Adrenal gland (tissue), 12 donors: ENCODE results near the gene MAN1C1. TPM values are rescaled to one million over a fixed set of nuclear protein-coding genes. Genes with fewer than 3 reads are reported as not detected.
A peak's percentile ranks its signal among the peaks of the same experiment; 100 is the strongest.
"Not testable (repeated sequence)": the region's sequence is repeated elsewhere in the genome, so short reads cannot be mapped to it uniquely, and the experiment has no call there.

Experiments used
- DNase-seq, 7 donors: peaks; one replicate each; pipeline ENCODE4 v3.0.0-alpha.2; 2019 to 2020
- H3K27ac ChIP-seq, 5 donors: fragments of 200-600 bp; sonication (generic) in 4 of 5; 1 replicate in 3 of 5; 2 replicates in 2 of 5; pipeline versions ENCODE4 v1.5.1 to v1.8.0; 2016 to 2020; ENCODE audit warnings: mild to moderate bottlenecking in 1 of 5
- H3K27me3 ChIP-seq: fragments of 200-600 bp; 2 replicates; pipeline ENCODE4 v1.8.0; 2021
- H3K36me3 ChIP-seq, 2 donors: fragments of 200-600 bp; replicated peaks in 1 of 2; 1 replicate in 1 of 2; 2 replicates in 1 of 2; pipeline versions ENCODE4 v1.5.1 to v1.8.0; 2018 to 2022
- H3K4me1 ChIP-seq, 2 donors: fragments of 200-600 bp; replicated peaks in 1 of 2; 1 replicate in 1 of 2; 2 replicates in 1 of 2; pipeline versions ENCODE4 v1.5.1 to v1.8.0; 2018 to 2021
- H3K4me3 ChIP-seq, 4 donors: fragments of 200-600 bp; sonication (generic) in 3 of 4; one replicate each; pipeline ENCODE4 v1.5.1; 2016 to 2018
- H3K9me3 ChIP-seq, 3 donors: fragments of 200-600 bp; sonication (generic) in 1 of 3; replicated peaks in 1 of 3; 1 replicate in 2 of 3; 2 replicates in 1 of 3; pipeline versions ENCODE4 v1.5.1 to v1.8.0; 2016 to 2021
- POLR2A ChIP-seq, 2 donors: fragments of 450-650 bp; IDR thresholded peaks; one replicate each; pipeline ENCODE4 v1.6.1; 2017; ENCODE audit warnings: antibody characterized with exemption in 2 of 2, mild to moderate bottlenecking in 2 of 2, moderate library complexity in 1 of 2
- WGBS, 4 donors: extraction: QIAGEN DNeasy Blood & Tissue Kit in 2 of 4; methylation state at CpG; one replicate each; pipeline versions ENCODE4 v1.1.5 to v1.1.7; 2013 to 2017; 5-methylcytosine and 5-hydroxymethylcytosine counted together
- intact Hi-C, 2 donors: fragments of 100-400 bp; cut with DNase I; formaldehyde crosslinking; loops; one replicate each; pipeline versions ENCODE4 v1.14.1 to v1.15.0; 2022 to 2023
- polyA plus RNA-seq, 3 donors: library from polyadenylated mRNA; stranded (reverse); fragments of 200-250 nt in 2 of 3; fragments of 350-450 nt in 1 of 3; fragmentation: Illumina TruSeq in 1 of 3; extraction: RNeasy Lipid Tissue Mini Kit (QIAGEN cat#74804) in 1 of 3; gene quantifications; one replicate each; pipeline ENCODE4 v1.2.3, GENCODE V29; 2013 to 2014
- total RNA-seq, 9 donors: library from RNA; depleted of rRNA in 4 of 9; stranded (reverse); fragments of >200 nt in 4 of 9; fragments of 120-200 nt in 1 of 9; fragmentation: NEBNext Ultra II Directional in 1 of 9; extraction: Animal tissue kit (Norgen Biotek cat#: 25700) in 1 of 9; gene quantifications; one replicate each; pipeline versions ENCODE4 v1.1.0 to v1.2.4, GENCODE V29; 2013 to 2023
- TF ChIP-seq, protein P1 (sequence below), 6 experiments: fragments of 450-650 bp in 4 of 6; fragments of 200-600 bp in 2 of 6; sonication (generic) in 1 of 6; IDR thresholded peaks; 1 replicate in 5 of 6; 2 replicates in 1 of 6; pipeline versions ENCODE4 v1.5.1 to v1.8.0; 2016 to 2021; ENCODE audit warnings: antibody characterized with exemption in 6 of 6, mild to moderate bottlenecking in 2 of 6, moderate library complexity in 1 of 6
- donor health status: healthy with polysubstance abuse.
- donor health status: Bipolar disorder and iron deficiency.
- donor health status: DM: yes; HTN: yes; CAD: no.
- donor health status: DM: no; HTN: no; CAD: no.
- donor health status: DM: no; HTN: no; CAD: no.
- donor health status: DM: yes; HTN: yes; CAD: no.

MAN1C1 gene
- total and polyA plus RNA-seq, 12 donors, result 2.7 to 58.7 (median 27.7) TPM

GRCh38 chr1:25698252-25698651 lies 81.7 kb downstream of the MAN1C1 start:
- Histone ChIP-seq H3K4me1 (peaks cover 40 to 71% of the 10 kb centered on the region in 2 donors), H3K27ac (no peak overlapping the region), H3K4me3 (no peak overlapping the region), H3K9me3 (no peaks in the 10 kb centered on the region), H3K36me3 (no peaks in the 10 kb centered on the region), H3K27me3 (no peaks in the 10 kb centered on the region)
- WGBS, 4 donors, result 92 to 94% (median 93%) methylated on average over 10 of the region's 10 CpGs
- no peak for DNase-seq
- no peak for TF ChIP-seq POLR2A (IDR thresholded peaks at IDR 0.05)
- TF ChIP-seq, protein P1, sequence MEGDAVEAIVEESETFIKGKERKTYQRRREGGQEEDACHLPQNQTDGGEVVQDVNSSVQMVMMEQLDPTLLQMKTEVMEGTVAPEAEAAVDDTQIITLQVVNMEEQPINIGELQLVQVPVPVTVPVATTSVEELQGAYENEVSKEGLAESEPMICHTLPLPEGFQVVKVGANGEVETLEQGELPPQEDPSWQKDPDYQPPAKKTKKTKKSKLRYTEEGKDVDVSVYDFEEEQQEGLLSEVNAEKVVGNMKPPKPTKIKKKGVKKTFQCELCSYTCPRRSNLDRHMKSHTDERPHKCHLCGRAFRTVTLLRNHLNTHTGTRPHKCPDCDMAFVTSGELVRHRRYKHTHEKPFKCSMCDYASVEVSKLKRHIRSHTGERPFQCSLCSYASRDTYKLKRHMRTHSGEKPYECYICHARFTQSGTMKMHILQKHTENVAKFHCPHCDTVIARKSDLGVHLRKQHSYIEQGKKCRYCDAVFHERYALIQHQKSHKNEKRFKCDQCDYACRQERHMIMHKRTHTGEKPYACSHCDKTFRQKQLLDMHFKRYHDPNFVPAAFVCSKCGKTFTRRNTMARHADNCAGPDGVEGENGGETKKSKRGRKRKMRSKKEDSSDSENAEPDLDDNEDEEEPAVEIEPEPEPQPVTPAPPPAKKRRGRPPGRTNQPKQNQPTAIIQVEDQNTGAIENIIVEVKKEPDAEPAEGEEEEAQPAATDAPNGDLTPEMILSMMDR (IDR thresholded peaks at IDR 0.05), result no peak
- intact Hi-C loops, result loop anchor here in 1 of 2 donors (5.0 kb wide), 1 partner anchor 81 kb away; the partner anchor contains the start of gene MAN1C1

DNA sequence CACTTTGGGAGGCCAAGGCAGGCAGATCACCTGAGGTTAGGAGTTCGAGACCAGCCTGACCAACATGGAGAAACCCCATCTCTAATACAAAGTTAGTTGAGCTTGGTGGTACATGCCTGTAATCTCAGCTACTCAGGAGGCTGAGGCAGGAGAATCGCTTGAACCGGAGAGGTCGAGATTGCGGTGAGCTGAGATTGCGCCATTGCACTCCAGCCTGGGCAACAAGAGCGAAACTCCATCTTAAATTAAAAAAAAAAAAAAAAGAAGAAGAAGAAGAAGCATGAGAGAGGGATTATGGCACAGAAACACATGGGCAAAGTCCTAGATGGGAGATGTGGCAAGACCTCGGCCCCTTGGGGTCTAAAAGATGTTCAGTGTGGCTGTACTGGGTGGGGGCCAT lies 82.5 kb downstream of the MAN1C1 start:
- Histone ChIP-seq H3K27ac (peak overlapping the region in 4 of 5 donors; percentile 22 to 82 (median 46)), H3K4me1 (peaks cover 32 to 69% of the 10 kb centered on the region in 2 donors)
- not testable (repeated sequence) for H3K9me3 ChIP-seq, H3K36me3 ChIP-seq, DNase-seq, H3K4me3 ChIP-seq, H3K27me3 ChIP-seq
- 83 to 95% (median 90%) methylated on average over 8 of the region's 8 CpGs for WGBS, 4 donors
- intact Hi-C loops, result loop anchor here in 1 of 2 donors (5.0 kb wide), 1 partner anchor 82 kb away; the partner anchor contains the start of gene MAN1C1

DNA sequence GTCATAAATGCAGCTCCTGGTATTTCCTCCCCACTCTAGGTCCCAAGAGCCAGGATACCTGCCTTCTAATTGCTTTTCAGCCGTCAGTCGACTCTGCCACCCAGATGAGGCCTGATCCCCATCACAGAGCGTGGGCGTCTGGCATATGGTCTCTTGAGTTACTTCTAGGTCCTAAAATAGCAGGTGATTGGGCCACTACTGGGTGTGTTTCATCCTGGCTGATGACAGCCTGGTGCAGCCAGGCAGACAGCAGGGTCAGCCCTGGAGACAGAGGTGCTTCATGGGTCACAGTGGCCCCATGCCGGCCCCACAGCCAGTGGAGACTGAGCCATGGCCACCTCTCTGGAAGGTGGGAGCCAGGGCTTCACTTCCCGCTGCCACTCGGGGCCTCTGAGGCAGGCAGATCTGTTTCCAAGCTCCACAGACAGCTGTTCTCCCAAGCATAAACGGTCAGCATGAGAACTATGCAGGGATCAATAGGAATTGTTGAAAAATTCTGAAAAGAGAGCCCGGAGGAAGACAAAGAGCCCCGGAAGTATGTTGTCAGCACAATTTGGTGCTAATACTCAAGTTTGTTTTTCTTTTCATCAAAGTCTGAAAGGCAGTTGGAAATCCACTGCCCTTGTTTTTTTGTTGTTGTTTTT lies 83.0 kb downstream of the MAN1C1 start:
- H3K4me1 ChIP-seq, result peaks cover 26 to 67% of the 10 kb centered on the region in 2 donors
- intact Hi-C loops, result loop anchor here in 1 of 2 donors (5.0 to 10.0 kb wide), 2 partner anchors 82 to 95 kb away; partner anchors contain the start of gene MAN1C1

DNA sequence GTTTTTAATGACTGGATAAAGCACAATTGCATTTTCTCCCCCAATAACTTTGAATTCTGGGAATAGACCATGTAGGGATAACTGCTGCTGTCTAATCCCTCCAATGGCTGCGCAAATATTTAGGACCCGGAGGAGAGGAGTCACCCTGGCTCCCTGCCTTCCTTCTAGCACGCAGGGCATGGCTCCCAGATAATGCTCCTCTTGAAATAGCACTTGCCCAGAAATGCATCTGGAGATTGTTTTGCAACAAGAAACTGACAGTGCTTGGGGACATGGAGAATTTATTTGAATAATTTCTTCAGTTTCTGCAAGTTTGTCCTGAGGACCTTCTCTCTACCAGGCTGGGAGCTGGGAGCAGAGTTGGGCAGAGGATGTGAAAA lies 83.5 kb downstream of the MAN1C1 start:
- Histone ChIP-seq H3K27ac (peak overlapping the region in 3 of 5 donors; percentile 21 to 82 (median 54)), H3K27me3 (no peaks in the 10 kb centered on the region), H3K4me3 (no peak overlapping the region), H3K9me3 (no peaks in the 10 kb centered on the region), H3K36me3 (no peaks in the 10 kb centered on the region), H3K4me1 (peaks cover 23 to 67% of the 10 kb centered on the region in 2 donors)
- intact Hi-C loops, result loop anchor here in 1 of 2 donors (10.0 kb wide), 1 partner anchor 95 kb away; no protein-coding TSS in a partner anchor
- TF ChIP-seq, protein P1 (IDR thresholded peaks at IDR 0.05), result no peak
- TF ChIP-seq POLR2A (IDR thresholded peaks at IDR 0.05), result no peak
- DNase-seq, result peak in 4 of 7 donors; percentile 57 to 80 (median 58)
- WGBS, 4 donors, result 35 to 63% (median 52%) methylated on average over 3 of the region's 3 CpGs

More for the DNA sequence above, 83.0 kb downstream of the MAN1C1 start:
- TF ChIP-seq POLR2A (IDR thresholded peaks at IDR 0.05), result no peak
- TF ChIP-seq, protein P1 (IDR thresholded peaks at IDR 0.05), result no peak
- no peaks in the 10 kb centered on the region for H3K9me3 ChIP-seq
- peak overlapping the region in 4 of 5 donors; percentile 22 to 82 (median 46) for H3K27ac ChIP-seq
- DNase-seq, result peak in 1 of 7 donors; percentile 69
- H3K36me3 ChIP-seq, result no peaks in the 10 kb centered on the region
- no peak overlapping the region for H3K4me3 ChIP-seq
- 58 to 81% (median 75%) methylated on average over 9 to 10 of the region's 10 CpGs for WGBS, 4 donors
- H3K27me3 ChIP-seq, result no peaks in the 10 kb centered on the region
